ENCODE measurements around the gene CREB3L4.

GRCh38 chr1:153957744-153958110 is 10.0 kb upstream of the CREB3L4 start:
- TF ChIP-seq SUZ12 (IDR thresholded peaks at IDR 0.05; ENCODE audit: extremely low read depth, insufficient read depth, insufficient read length) (no peak), YY1 (IDR thresholded peaks at IDR 0.05; ENCODE audit: insufficient read depth, insufficient read length) (no peak), ZNF274 (IDR thresholded peaks at IDR 0.05; ENCODE audit: low read depth, low read length) (no peak)
